Measurements from ENCODE around the gene RASGEF1B.

GRCh38 chr4:81410680-81411079 is 61.0 kb downstream of the RASGEF1B start:
- no peak for TF ChIP-seq ZNF644 (tag; IDR thresholded peaks at IDR 0.05; ENCODE audit: low read depth)
- TF ChIP-seq BRF2 (IDR thresholded peaks at IDR 0.05; ENCODE audit: borderline replicate concordance, insufficient read depth, insufficient read length): no peak
- no peak for TF ChIP-seq SMARCC2 (IDR thresholded peaks at IDR 0.05; ENCODE audit: low read depth)
- TF ChIP-seq BRCA1 (IDR thresholded peaks at IDR 0.05): no peak
- no peak for TF ChIP-seq BRCA1 (CRISPR knock-in tag; IDR thresholded peaks at IDR 0.05)
- TF ChIP-seq SP2 (IDR thresholded peaks at IDR 0.05; ENCODE audit: extremely low read depth, low read depth, low read length, poor library complexity, severe bottlenecking): no peak
- no peak for TF ChIP-seq SREBF2 (CRISPR knock-in tag; IDR thresholded peaks at IDR 0.05)
- no peak for TF ChIP-seq THRB (CRISPR knock-in tag; conservative IDR thresholded peaks at IDR 0.05)

Data from K562 (cell line).